ENCODE results near the gene CGB3. TPM values are rescaled to one million over a fixed set of nuclear protein-coding genes. Genes with fewer than 3 reads are reported as not detected.

Gene CGB3
- total RNA-seq, 1 experiment from 2014 or later = 0.46 TPM

- Histone ChIP-seq H2BK20ac (ENCODE audit: low read depth, low read length, poor library complexity, severe bottlenecking) (no peak overlapping the region), H3K4me1 (ENCODE audit: insufficient read depth, low read length) (no peaks in the 10 kb centered on the region), H3K4ac (ENCODE audit: low read depth, low read length) (no peak overlapping the region), H3K14ac (ENCODE audit: insufficient read depth, low read length) (no peak overlapping the region), H3K18ac (ENCODE audit: insufficient read length, low read depth, low read length) (no peak overlapping the region), H2BK120ac (ENCODE audit: low read depth, low read length, poor library complexity, severe bottlenecking) (no peak overlapping the region), H2BK12ac (ENCODE audit: insufficient read length, low read depth, low read length) (no peak overlapping the region), H4K8ac (replicated peaks; ENCODE audit: insufficient read length, low read depth, low read length) (no peak overlapping the region), H4K91ac (ENCODE audit: insufficient read length, low read depth, low read length) (no peak overlapping the region), H2AFZ (ENCODE audit: low read length) (no peak overlapping the region), H3K79me2 (ENCODE audit: insufficient read depth, low read length) (no peaks in the 10 kb centered on the region), H2AK5ac (ENCODE audit: insufficient read length, low read length) (no peak overlapping the region), H3K4me2 (ENCODE audit: insufficient read depth, insufficient read length, low read length) (no peak overlapping the region), H2BK15ac (ENCODE audit: low read depth, low read length) (no peak overlapping the region), H3K9me3 (ENCODE audit: control insufficient read depth, low read depth, low read length) (no peaks in the 10 kb centered on the region), H2BK5ac (ENCODE audit: insufficient read length, low read length) (no peak overlapping the region), H3K23me2 (ENCODE audit: insufficient read length, low read depth, low read length, poor library complexity, severe bottlenecking) (peaks cover 8% of the 10 kb centered on the region), H3K56ac (ENCODE audit: insufficient read length, low read depth, low read length) (no peak overlapping the region), H3K27me3 (ENCODE audit: insufficient read depth, low read length) (no peaks in the 10 kb centered on the region; the same call in 1 of the 2 replicates), H3K79me1 (ENCODE audit: insufficient read depth, low read depth, low read length, poor library complexity, severe bottlenecking) (no peaks in the 10 kb centered on the region), H4K20me1 (ENCODE audit: control insufficient read depth, insufficient read depth, insufficient read length) (no peaks in the 10 kb centered on the region), H4K5ac (ENCODE audit: insufficient read length, low read depth, low read length) (no peak overlapping the region), H3K9ac (ENCODE audit: extremely low read depth, insufficient read length, low read length) (no peak overlapping the region), H3K23ac (ENCODE audit: insufficient read length, low read depth, low read length) (no peak overlapping the region), H3K27ac (ENCODE audit: insufficient read length, low read depth, low read length) (no peak overlapping the region), H3T11ph (ENCODE audit: low read length) (no peak overlapping the region)
- peaks cover 17% of the 10 kb centered on the region for H3K27me3 Mint-ChIP-seq (ENCODE audit: low read depth)
- peaks cover 0 to 1% of the 10 kb centered on the region in 2 experiments; a peak in 1 of 5 replicates for H3K9me3 Mint-ChIP-seq
- no peak overlapping the region for H3K4me3 Mint-ChIP-seq
- TF ChIP-seq, protein P1, sequence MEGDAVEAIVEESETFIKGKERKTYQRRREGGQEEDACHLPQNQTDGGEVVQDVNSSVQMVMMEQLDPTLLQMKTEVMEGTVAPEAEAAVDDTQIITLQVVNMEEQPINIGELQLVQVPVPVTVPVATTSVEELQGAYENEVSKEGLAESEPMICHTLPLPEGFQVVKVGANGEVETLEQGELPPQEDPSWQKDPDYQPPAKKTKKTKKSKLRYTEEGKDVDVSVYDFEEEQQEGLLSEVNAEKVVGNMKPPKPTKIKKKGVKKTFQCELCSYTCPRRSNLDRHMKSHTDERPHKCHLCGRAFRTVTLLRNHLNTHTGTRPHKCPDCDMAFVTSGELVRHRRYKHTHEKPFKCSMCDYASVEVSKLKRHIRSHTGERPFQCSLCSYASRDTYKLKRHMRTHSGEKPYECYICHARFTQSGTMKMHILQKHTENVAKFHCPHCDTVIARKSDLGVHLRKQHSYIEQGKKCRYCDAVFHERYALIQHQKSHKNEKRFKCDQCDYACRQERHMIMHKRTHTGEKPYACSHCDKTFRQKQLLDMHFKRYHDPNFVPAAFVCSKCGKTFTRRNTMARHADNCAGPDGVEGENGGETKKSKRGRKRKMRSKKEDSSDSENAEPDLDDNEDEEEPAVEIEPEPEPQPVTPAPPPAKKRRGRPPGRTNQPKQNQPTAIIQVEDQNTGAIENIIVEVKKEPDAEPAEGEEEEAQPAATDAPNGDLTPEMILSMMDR (conservative IDR thresholded peaks at IDR 0.05) = no peak
- no peak overlapping the region for H3K27ac Mint-ChIP-seq
- no CpG with 5 or more reads among the region's 18 CpGs for WGBS (ENCODE audit: extremely low coverage, insufficient read length, low lambda C conversion rate)
- H3K36me3 Mint-ChIP-seq (ENCODE audit: insufficient read depth in 1 of 3, low read depth in 3 of 3) = peaks cover 21 to 64% (median 61%) of the 10 kb centered on the region in 3 experiments; a peak in 6 of 7 replicates
- H3K4me1 Mint-ChIP-seq = peaks cover 5 to 19% of the 10 kb centered on the region in 2 experiments
- DNase-seq = no peak
Measured at GRCh38 chr19:49014870-49015255, 9.3 kb downstream of the CGB3 start.
